A172 (cell line): ENCODE measurements around the gene HSD11B2. TPM values are rescaled to one million over a fixed set of nuclear protein-coding genes. Genes with fewer than 3 reads are reported as not detected.

Source experiments
- DNase-seq: peaks from one replicate; pipeline ENCODE4 v3.0.0-alpha.2; 2015; ENCODE audit warnings: low spot score
- total RNA-seq: library from RNA; depleted of rRNA; stranded (reverse); fragments of >200 nt; shearing (Covaris generic); gene quantifications from 2 replicates; pipeline ENCODE4 v1.2.3, GENCODE V29; 2014

The HSD11B2 gene
- total RNA-seq, 1 experiment from 2014 or later, result not detected

- no peak for DNase-seq
Measured at GRCh38 chr16:67432506-67432890, 1.6 kb downstream of the HSD11B2 start.

DNA sequence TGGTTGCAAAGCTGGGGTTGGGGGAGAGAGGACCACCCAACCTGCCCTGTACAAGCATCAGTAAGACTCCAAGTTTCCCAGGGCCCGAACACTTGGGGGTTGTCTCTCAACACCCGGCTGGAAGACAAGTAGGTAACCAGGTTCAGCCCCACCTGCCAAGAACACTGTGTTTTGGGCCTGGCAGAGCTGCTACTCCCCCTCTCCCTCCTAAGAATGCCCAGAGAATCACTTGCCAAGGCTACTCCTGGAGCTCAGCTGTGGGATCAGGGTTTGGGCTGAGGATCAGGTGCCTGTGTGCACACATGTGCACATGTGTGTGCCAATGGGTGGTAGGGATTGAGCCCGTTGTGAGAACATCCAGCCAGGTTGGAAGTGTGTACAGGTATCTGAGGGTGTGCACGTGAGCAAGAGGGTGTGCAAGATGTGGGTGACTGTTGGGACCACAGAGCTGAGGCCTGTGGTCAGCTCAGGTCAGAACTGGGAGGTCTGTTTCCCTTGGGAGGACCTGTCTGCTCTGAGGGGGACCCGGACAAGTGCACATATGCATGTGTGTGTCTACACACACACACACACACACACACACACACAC, 2.3 kb downstream of the HSD11B2 start:
- DNase-seq, result no peak

- DNase-seq, result no peak
Measured at GRCh38 chr16:67435758-67436164, 4.8 kb downstream of the HSD11B2 start.

GRCh38 chr16:67436640-67437193, 5.8 kb downstream of the HSD11B2 start:
- DNase-seq, result no peak

GRCh38 chr16:67437513-67437912, 6.6 kb downstream of the HSD11B2 start:
- no peak for DNase-seq

GRCh38 chr16:67438098-67438791, 7.3 kb downstream of the HSD11B2 start:
- no peak for DNase-seq

DNA sequence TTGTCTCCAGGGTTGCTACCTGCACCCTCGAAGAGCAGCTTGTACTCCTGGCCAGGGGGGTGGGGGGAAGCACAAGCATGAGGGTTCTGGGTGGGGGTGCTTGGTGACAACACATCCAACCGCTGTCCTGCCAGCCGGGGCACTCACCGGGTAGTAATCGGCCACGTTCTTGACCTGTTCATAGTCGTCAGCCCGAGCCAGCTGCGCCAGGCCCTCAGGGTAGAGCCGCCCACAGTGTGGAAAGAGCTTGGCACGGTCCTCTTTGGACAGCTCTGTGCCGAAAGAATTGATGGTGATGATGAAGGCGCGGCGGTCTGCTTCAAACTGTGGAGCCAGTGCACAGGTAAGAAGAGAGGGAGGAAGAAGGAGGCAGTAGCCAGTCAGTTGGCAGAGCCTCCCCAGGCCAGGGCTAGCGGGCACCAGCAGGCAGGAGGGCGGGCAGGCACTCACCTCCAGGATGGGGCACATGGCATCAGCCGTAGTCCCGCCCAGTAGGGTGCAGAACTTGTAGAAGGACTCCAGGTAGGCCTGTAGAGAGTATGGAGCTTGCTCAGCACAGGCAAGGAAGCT, 8.0 kb downstream of the HSD11B2 start:
- DNase-seq, result no peak

- DNase-seq, result no peak
Measured at GRCh38 chr16:67441271-67441753, 10.4 kb downstream of the HSD11B2 start.

- DNase-seq, result no peak
Measured at GRCh38 chr16:67441907-67442306, 11.0 kb downstream of the HSD11B2 start.

DNA sequence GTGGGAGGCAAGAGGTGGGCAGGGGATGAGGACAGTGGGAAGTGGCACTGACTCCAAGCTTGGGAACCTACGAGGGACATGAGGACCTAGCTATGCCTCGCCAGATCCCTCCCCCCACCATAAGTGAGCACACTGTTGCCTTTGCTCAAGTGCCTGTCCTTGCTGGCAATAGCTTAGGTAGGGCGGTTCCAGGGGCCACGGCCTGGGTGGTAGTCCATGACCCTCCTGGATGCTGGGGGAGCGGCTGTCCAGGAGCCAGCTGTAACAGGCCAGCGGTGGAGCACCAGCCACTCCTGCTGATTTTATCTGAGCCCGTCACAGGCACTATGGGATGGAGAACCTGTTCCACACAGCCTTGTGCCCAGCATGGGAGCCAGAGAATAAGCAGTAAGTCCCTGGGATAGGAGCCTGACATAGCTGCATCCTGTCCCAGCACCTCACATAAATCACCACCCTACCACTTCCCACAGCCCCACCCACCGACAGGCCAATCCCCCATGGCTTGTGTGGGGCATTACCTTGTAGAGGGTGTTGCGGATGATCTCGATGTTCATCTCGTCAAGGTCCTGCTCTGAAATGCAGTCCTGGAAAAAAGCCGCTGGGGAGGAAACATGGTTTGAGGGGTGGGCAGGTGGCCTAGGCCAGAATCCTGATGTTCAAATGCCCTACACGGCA, 11.8 kb downstream of the HSD11B2 start:
- no peak for DNase-seq

- no peak for DNase-seq
Measured at GRCh38 chr16:67443265-67443664, 12.3 kb downstream of the HSD11B2 start.

- peak; percentile 11 for DNase-seq
Measured at GRCh38 chr16:67444259-67445125, 13.6 kb downstream of the HSD11B2 start.

DNA sequence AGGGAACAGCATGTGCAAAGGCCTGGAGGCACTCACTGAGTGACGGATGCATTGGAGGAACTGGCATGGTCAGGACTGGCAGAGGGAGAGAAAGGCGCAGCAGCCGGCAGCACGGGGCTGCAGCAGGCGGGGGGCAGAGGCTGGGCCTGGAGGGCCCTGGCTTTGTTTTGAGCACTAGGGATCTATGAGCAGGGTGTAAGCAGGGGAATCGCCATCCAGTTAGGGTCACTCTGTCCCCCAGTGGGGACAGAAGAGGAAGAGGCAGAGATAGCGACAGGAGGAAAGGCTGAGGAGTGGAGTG, 14.2 kb downstream of the HSD11B2 start:
- DNase-seq, result no peak

DNA sequence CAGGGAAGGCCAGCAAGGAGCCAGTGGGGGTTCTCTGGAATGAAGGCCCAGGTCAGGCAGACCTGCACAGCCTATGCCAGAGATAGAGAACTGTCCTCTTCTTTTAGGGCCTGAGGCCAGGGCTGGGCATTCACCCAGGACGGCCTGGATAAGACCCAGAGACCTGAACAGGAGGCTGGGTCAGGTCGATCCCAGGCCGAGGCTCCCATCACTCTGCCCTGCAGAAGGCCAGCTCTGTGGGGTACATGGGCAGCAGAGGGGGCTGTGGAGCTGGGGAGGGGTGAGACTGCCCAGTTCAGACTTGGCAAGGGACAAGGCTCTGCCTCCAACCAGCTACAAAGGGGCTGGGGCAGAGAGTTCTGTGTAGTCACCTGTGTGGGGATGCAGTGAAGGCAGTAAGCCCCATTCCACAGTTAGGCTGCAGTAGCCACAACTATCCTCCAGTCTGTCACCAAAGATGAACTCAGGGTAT, 14.6 kb downstream of the HSD11B2 start:
- DNase-seq, result no peak

- no peak for DNase-seq
Measured at GRCh38 chr16:67445913-67446907, 15.3 kb downstream of the HSD11B2 start.

GRCh38 chr16:67446968-67447507, 16.1 kb downstream of the HSD11B2 start:
- no peak for DNase-seq

DNA sequence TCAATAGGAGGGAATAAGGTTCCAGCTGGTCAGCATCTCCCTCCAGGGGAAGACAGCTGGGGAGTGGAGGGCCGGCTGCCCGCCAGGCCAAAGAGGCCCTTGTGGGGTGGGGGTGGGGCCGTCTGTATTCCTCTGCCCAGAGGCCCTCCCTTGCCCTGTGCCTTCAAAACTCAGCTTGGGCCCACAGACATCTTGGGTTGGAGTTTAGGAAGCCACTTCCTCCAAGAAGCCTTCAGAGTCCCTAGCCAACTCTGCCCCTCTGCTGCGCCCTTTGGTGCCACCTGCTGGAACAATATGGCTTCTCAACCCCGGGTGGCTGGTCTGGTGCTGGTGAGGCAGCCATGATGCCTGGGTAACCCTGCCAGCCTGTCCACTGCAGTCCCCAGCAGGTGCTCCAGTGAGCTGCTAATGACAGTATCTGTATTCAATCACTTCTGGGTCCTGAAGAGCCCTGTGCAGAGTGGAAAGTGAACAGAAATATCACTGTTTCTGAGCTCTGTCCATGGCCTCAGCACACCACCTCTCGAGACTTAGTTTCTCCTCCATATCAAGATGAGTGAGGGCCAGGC, 16.7 kb downstream of the HSD11B2 start:
- DNase-seq, result peak; percentile 2

DNA sequence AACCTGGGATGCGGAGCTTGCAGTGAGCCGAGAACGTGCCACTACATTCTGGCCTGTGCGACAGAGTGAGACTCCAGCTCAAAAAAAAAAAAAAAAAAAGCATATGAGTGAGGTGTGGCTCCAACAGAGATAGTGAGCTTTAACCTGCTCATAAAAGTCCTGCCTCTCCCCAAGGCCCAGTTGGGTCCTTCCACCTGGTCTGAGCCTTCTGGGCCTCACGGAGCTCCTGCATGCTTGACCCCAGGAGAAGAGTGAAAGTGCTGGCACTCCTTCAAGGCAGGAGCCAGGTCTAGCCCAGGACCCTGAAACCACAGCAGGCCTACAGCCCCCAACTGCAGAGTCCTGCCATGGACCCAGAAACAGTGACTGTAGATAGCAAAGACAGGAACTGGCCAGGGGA, 17.7 kb downstream of the HSD11B2 start:
- DNase-seq, result no peak

DNA sequence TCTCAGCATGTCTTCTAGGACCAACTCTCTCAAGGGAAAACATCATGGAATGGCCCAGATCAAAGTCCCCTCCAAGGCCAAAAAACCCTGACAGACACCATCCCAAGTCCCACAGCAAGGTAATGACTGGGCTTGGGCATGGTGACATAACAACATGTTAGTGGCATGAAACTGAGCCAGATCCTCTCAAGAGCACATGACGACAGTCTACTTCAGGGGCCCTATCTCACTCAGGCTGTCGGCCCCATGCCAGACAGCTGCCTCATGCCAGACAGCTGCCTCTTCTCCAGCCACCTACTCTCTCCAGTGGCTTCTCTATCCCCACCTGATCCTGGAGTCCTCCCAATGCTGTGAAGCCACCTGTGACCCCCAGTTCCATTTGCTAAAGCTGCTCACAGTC, 18.4 kb downstream of the HSD11B2 start:
- no peak for DNase-seq

DNA sequence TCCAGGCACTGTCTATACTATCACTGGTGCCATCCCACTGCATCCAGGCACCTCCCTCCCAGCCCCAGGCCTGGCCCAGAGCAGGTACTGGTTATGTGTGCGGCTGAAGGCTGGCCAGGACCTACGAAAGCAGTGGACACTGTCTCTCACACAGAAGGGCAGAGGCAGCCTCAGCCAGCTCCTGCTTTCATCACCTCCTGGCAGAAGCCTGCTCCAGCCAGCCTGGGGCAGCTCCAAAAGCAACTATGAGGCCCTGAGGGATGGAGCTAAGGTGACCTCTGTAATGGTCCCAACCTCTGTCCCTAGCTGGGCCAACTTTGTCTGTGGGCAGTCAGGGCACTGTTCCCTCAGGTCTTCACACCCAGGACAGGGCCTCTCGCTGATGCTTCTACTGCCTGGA, 18.8 kb downstream of the HSD11B2 start:
- no peak for DNase-seq
